ENCODE measurements around the gene SH2B3. TPM values are rescaled to one million over a fixed set of nuclear protein-coding genes. Genes with fewer than 3 reads are reported as not detected.

The SH2B3 gene
- total RNA-seq, 4 donors from 2014 or later = 19.4 to 43.2 (median 30.4) TPM

DNA sequence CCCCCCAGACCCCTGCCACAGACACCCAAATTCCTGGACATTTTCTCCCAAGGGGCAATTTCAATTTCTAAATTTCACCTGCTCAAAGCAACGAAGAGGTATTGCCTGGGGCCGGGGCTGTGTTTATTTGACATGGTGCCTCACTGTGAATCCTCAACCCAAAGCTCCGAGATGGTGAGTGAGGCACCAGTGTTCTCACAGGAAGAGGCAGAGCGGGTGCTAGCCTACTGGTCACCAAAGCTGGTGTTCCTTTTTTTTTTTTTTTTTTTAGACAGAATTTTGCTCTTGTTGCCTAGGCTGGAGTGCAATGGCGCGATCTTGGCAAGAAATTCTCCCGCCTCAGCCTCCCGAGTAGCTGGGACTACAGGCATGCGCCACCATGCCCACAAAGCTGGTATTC lies 14.8 kb upstream of the SH2B3 start:
- TF ChIP-seq CTCF (IDR thresholded peaks at IDR 0.05; ENCODE audit: low read depth) = no peak

- no peak for TF ChIP-seq CTCF (IDR thresholded peaks at IDR 0.05; ENCODE audit: low read depth)
Measured at GRCh38 chr12:111393700-111394300, 11.9 kb upstream of the SH2B3 start.

DNA sequence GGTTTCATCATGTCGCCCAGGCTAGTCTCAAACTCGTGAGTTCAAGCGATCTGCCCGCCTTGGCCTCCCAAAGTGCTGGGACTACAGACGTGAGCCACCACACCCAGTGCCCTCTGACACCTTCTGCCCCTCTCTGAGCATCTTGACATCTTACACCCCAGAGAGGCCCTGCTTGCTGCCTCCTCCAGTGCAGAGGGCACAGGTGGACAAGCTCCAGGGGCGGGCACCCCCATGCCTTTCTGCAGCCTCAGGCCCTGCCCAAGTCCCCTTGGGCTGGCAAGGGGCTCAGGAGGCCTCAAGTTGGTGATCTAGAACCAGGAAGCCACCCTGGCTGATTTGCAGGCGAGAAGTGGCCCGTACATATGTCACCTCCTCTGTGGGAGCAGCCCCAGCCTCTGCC lies 11.2 kb upstream of the SH2B3 start:
- no peak for TF ChIP-seq CTCF (IDR thresholded peaks at IDR 0.05; ENCODE audit: low read depth)

GRCh38 chr12:111395336-111396187 lies 10.2 kb upstream of the SH2B3 start:
- TF ChIP-seq CTCF (IDR thresholded peaks at IDR 0.05; ENCODE audit: low read depth) = no peak

DNA sequence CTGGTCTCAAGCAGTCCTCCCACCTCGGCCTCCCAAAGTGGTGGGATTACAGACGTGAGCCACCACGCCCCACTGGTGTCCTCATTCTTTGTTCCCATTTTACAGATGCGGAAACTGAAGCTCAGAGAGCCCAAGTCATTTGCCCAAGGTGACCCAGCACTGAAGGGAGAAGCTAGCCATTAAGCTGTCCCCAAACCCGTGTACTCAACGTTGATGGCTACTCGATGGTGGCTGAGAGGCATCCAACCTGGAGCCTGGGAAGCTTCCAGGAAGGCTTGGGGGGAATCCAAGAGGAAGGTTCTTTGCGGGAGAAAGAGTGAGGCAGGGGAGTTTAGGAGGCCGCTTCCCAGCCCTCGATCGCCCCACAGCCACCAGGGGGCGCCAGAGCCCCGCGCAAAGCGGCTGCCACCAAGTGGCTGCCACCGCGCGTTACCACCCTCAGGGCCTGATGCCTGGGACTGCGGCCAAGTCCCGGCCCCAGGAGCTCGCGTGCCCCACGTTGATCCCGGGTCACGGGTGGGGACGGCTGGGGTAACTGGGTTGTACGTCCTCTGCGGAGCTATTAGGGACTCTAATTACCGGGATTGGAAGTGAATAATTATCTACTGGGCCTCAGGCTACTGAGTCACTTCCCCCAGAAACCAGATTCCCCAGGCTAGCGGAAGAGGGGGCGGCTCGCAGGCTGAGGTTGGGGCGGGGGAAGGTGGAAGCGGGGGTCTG lies 8.8 kb upstream of the SH2B3 start:
- no peak for TF ChIP-seq CTCF (IDR thresholded peaks at IDR 0.05; ENCODE audit: low read depth)

- TF ChIP-seq CTCF (IDR thresholded peaks at IDR 0.05; ENCODE audit: low read depth) = no peak
Measured at GRCh38 chr12:111398530-111398929, 7.2 kb upstream of the SH2B3 start.

DNA sequence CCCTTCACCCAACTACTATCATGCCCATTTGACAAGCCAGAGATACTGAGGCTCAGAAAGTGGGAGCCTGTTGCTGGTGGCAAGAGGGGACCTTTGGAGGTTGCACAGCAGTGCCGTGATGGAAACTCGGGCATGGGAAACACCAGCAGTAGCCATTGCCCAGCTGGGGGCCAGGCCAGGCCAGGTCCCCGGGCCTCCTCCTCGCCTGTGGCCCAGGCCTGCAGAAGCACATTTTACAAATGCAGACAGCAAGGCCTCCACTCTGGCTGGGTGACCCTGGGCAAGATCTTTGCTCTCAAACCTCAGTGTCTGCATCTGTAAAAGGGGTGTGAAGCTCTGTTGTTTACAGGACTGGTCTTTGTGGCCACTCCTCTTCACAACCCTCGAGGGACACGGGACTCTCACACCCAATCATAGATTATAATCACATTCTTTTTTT lies 4.5 kb upstream of the SH2B3 start:
- no peak for TF ChIP-seq CTCF (IDR thresholded peaks at IDR 0.05; ENCODE audit: low read depth)
